A549 (cell line): Measurements from ENCODE around the gene CD84. TPM values are rescaled to one million over a fixed set of nuclear protein-coding genes. Genes with fewer than 3 reads are reported as not detected.

ENCODE experiments used
- ATAC-seq, 2 experiments: fragments of 200-7000 bp in 1 of 2; fragments of >200 bp in 1 of 2; cut with Nextera tagmentation in 1 of 2; cut with Tn5 transposase in 1 of 2; 3 replicates each; pipeline versions ENCODE4 v1.8.0 to v1.9.1; 2018 to 2020; ENCODE audit warnings: mild to moderate bottlenecking in 1 of 2, moderate library complexity in 1 of 2
- CTCF ChIA-PET: fragments of 300-600 bp; sonication (Branson Sonifier 250); formaldehyde crosslinking; extraction: SDS; loops from one replicate; lab custom pipeline; 2021; ENCODE audit warnings: antibody characterized with exemption, inconsistent platforms; lab: Yijun Ruan, JAX
- POLR2A ChIA-PET: fragments of 350-600 bp; formaldehyde crosslinking; extraction: SDS; loops from one replicate; lab custom pipeline; 2021; ENCODE audit warnings: antibody characterized with exemption, inconsistent platforms; lab: Yijun Ruan, JAX
- DNase-seq, 2 experiments: peaks; one replicate each; pipeline versions ENCODE4 v3.0.0 to v3.0.0-alpha.2; 2011 to 2016; ENCODE audit warnings: low read depth in 1 of 2, low spot score in 1 of 2
- FAIRE-seq: peaks from 2 replicates; lab custom pipeline; 2011; peaks lifted over from hg19 to GRCh38; lab: Jason Lieb, UNC
- H3K27ac ChIP-seq, 2 experiments: fragments of >200 bp; sonication (Bioruptor Twin); formaldehyde crosslinking; 3 replicates each; pipeline ENCODE4 v1.5.1; 2016 to 2017
- H3K4me1 ChIP-seq: fragments of >200 bp; sonication (Bioruptor Twin); formaldehyde crosslinking; 3 replicates; pipeline ENCODE4 v1.6.1; 2016
- H3K4me2 ChIP-seq: fragments of >200 bp; sonication (Bioruptor Twin); formaldehyde crosslinking; 3 replicates; pipeline ENCODE4 v1.6.1; 2016
- H3K4me3 ChIP-seq: fragments of >200 bp; sonication (Bioruptor Twin); formaldehyde crosslinking; 3 replicates; pipeline ENCODE4 v1.5.1; 2016
- H3K9me3 ChIP-seq: fragments of >200 bp; sonication (Bioruptor Twin); formaldehyde crosslinking; 3 replicates; pipeline ENCODE4 v1.6.1; 2016
- ATOH8 ChIP-seq: fragments of 250-450 bp; sonication (Bioruptor Pico); IDR thresholded peaks from 2 replicates; pipeline ENCODE4 v1.5.0; 2020; ENCODE audit warnings: low read depth, mild to moderate bottlenecking, moderate library complexity
- BCL3 ChIP-seq: fragments of >200 bp; sonication (Bioruptor Twin); formaldehyde crosslinking; IDR thresholded peaks from 3 replicates; pipeline ENCODE4 v1.6.1; 2016
- CBX2 ChIP-seq: fragments of 200-600 bp; sonication (generic); IDR thresholded peaks from 2 replicates; pipeline ENCODE4 v1.6.1; 2016; ENCODE audit warnings: low read depth, mild to moderate bottlenecking, borderline replicate concordance
- CTCF ChIP-seq: fragments of >200 bp; sonication (Bioruptor Twin); formaldehyde crosslinking; IDR thresholded peaks from 3 replicates; pipeline ENCODE4 v1.5.1; 2016
- E2F6 ChIP-seq: IDR thresholded peaks from 2 replicates; pipeline ENCODE4 v1.6.1; 2012; ENCODE audit warnings: low read depth, borderline replicate concordance
- EHF ChIP-seq: fragments of 250-450 bp; sonication (Bioruptor Pico); IDR thresholded peaks from 2 replicates; pipeline ENCODE4 v1.5.0; 2020; ENCODE audit warnings: mild to moderate bottlenecking
- EHMT2 ChIP-seq: fragments of 200-600 bp; sonication (generic); IDR thresholded peaks from 2 replicates; pipeline ENCODE4 v1.6.1; 2016; ENCODE audit warnings: antibody characterized with exemption, low read depth, mild to moderate bottlenecking, moderate library complexity
- ESRRA ChIP-seq: fragments of 150-350 bp; IDR thresholded peaks from 2 replicates; pipeline ENCODE4 v1.6.1; 2014; ENCODE audit warnings: mild to moderate bottlenecking, low read length, borderline replicate concordance
- FOXS1 ChIP-seq: fragments of 250-450 bp; sonication (Bioruptor Pico); IDR thresholded peaks from 2 replicates; pipeline ENCODE4 v1.5.0; 2020; ENCODE audit warnings: mild to moderate bottlenecking, moderate library complexity
- HDAC2 ChIP-seq: fragments of 200-600 bp; sonication (generic); IDR thresholded peaks from 2 replicates; pipeline ENCODE4 v1.6.1; 2016
- HES2 ChIP-seq: fragments of >200 bp; sonication (Bioruptor Twin); formaldehyde crosslinking; IDR thresholded peaks from 2 replicates; pipeline ENCODE4 v1.6.1; 2016
- HOXA7 ChIP-seq: fragments of 250-450 bp; sonication (Bioruptor Pico); IDR thresholded peaks from 2 replicates; pipeline ENCODE4 v1.5.0; 2020; ENCODE audit warnings: mild to moderate bottlenecking, moderate library complexity
- HOXB13 ChIP-seq: fragments of 250-450 bp; sonication (Bioruptor Pico); IDR thresholded peaks from 2 replicates; pipeline ENCODE4 v1.5.0; 2020; ENCODE audit warnings: low read depth, mild to moderate bottlenecking, moderate library complexity
- HOXB5 ChIP-seq: fragments of 250-450 bp; sonication (Bioruptor Pico); IDR thresholded peaks from 2 replicates; pipeline ENCODE4 v1.5.0; 2020; ENCODE audit warnings: mild to moderate bottlenecking, moderate library complexity
- KDM1A ChIP-seq: fragments of 200-600 bp; sonication (generic); IDR thresholded peaks from 2 replicates; pipeline ENCODE4 v1.6.1; 2016; ENCODE audit warnings: low read depth, mild to moderate bottlenecking
- KDM5A ChIP-seq: fragments of 200-600 bp; sonication (generic); IDR thresholded peaks from 2 replicates; pipeline ENCODE4 v1.6.1; 2016; ENCODE audit warnings: antibody characterized with exemption, mild to moderate bottlenecking
- MAFK ChIP-seq: fragments of 450-650 bp; IDR thresholded peaks from 2 replicates; pipeline ENCODE4 v1.6.1; 2014; ENCODE audit not compliant: partially characterized antibody
- MAX ChIP-seq: IDR thresholded peaks from 2 replicates; pipeline ENCODE4 v1.6.1; 2012
- MAZ ChIP-seq: fragments of 150-350 bp; IDR thresholded peaks from 2 replicates; pipeline ENCODE4 v1.6.1; 2014; ENCODE audit warnings: antibody characterized with exemption, low read depth, low read length, borderline replicate concordance
- NFE2L2 ChIP-seq: fragments of 150-350 bp; conservative IDR thresholded peaks from 2 replicates; pipeline ENCODE4 v1.6.1; 2014; ENCODE audit warnings: low read length
- PBX3 ChIP-seq: IDR thresholded peaks from 2 replicates; pipeline ENCODE4 v1.6.1; 2012
- POLR2AphosphoS2 ChIP-seq: conservative IDR thresholded peaks from 2 replicates; pipeline ENCODE4 v1.6.1; 2012; ENCODE audit warnings: low read length, improper control_type of control experiment, inconsistent platforms
- RAD21 ChIP-seq, 2 experiments: fragments of >200 bp in 1 of 2; sonication (Bioruptor Twin) in 1 of 2; formaldehyde crosslinking in 1 of 2; IDR thresholded peaks in 1 of 2; conservative IDR thresholded peaks in 1 of 2; 2 replicates in 1 of 2; 3 replicates in 1 of 2; pipeline ENCODE4 v1.6.1; 2012 to 2018; ENCODE audit warnings: inconsistent platforms in 1 of 2
- RARB ChIP-seq: fragments of 250-450 bp; sonication (Bioruptor Pico); IDR thresholded peaks from 2 replicates; pipeline ENCODE4 v1.8.0; 2021; ENCODE audit warnings: mild to moderate bottlenecking, moderate library complexity
- RFX5 ChIP-seq: fragments of 450-650 bp; IDR thresholded peaks from 2 replicates; pipeline ENCODE4 v1.7.1; 2014; ENCODE audit warnings: antibody characterized with exemption, mild to moderate bottlenecking, moderate library complexity
- RNF2 ChIP-seq: fragments of 200-600 bp; sonication (generic); IDR thresholded peaks from 2 replicates; pipeline ENCODE4 v1.6.1; 2016; ENCODE audit warnings: low read depth, mild to moderate bottlenecking, antibody characterized with exemption, moderate library complexity, borderline replicate concordance
- SREBF2 ChIP-seq: fragments of 450-650 bp; IDR thresholded peaks from 2 replicates; pipeline ENCODE4 v1.6.1; 2014; ENCODE audit warnings: mild to moderate bottlenecking, moderate library complexity
- ZC3H11A ChIP-seq: fragments of 450-650 bp; IDR thresholded peaks from 2 replicates; pipeline ENCODE4 v1.6.1; 2014; ENCODE audit warnings: antibody characterized with exemption, mild to moderate bottlenecking
- WGBS: methylation state at CpG from one replicate; pipeline ENCODE4 v1.1.6; 2017; ENCODE audit errors: missing lambda C conversion rate; 5-methylcytosine and 5-hydroxymethylcytosine counted together
- polyA plus RNA-seq, 4 experiments: library from polyadenylated mRNA; depleted of rRNA in 3 of 4; stranded (reverse); fragments of >200 nt; fragmentation: RNase III in 1 of 4; extraction: RNeasy Plus Mini Kit Qiagen cat#74134 plus additional on column Dnase treatment in 1 of 4; gene quantifications; 2 replicates in 3 of 4; 3 replicates in 1 of 4; pipeline ENCODE4 v1.2.3, GENCODE V29; 2011 to 2017

CD84 gene
- polyA plus RNA-seq, 2 of the 4 experiments (the other 2 are of a cell fraction), result not detected

GRCh38 chr1:160581961-160582360, 2.7 kb upstream of the CD84 start:
- FAIRE-seq, result no peak
- 16% methylated on average over 2 of the region's 2 CpGs for WGBS

GRCh38 chr1:160580221-160580812, 1.0 kb upstream of the CD84 start:
- CTCF ChIA-PET, result interaction anchor here (1.0 kb wide), 2 partner anchors 93 to 517 kb away, joined by 3 read pairs; no protein-coding TSS in a partner anchor

More at GRCh38 chr1:160581961-160582360, 2.7 kb upstream of the CD84 start:
- ATAC-seq, result no peak
- ChIA-PET POLR2A (no interaction called here), CTCF (no interaction called here)
- TF ChIP-seq CBX2, result no peak
- no peak for TF ChIP-seq CTCF
- no peak for TF ChIP-seq RFX5
- TF ChIP-seq HOXA7 (CRISPR knock-in tag), result no peak
- no peak for TF ChIP-seq MAX
- no peak for TF ChIP-seq HES2
- no peak for TF ChIP-seq NFE2L2
- TF ChIP-seq MAZ, result no peak
- TF ChIP-seq ESRRA, result no peak
- TF ChIP-seq ZC3H11A, result no peak
- TF ChIP-seq SREBF2, result no peak
- TF ChIP-seq PBX3, result no peak
- TF ChIP-seq HOXB5 (CRISPR knock-in tag), result no peak
- no peak for TF ChIP-seq ATOH8 (CRISPR knock-in tag)
- TF ChIP-seq EHMT2, result no peak
- TF ChIP-seq KDM5A, result no peak
- TF ChIP-seq EHF, result no peak
- TF ChIP-seq MAFK, result no peak
- TF ChIP-seq E2F6, result no peak
- no peak for TF ChIP-seq FOXS1
- no peak for DNase-seq
- Histone ChIP-seq H3K9me3 (0 out of 3 replicates have a peak, but pooled peaks cover 2% of the 10 kb centered on the region), H3K4me2 (no peak overlapping the region), H3K4me1 (no peaks in the 10 kb centered on the region), H3K27ac (no peak overlapping the region), H3K4me3 (no peak overlapping the region)

More at GRCh38 chr1:160580221-160580812, 1.0 kb upstream of the CD84 start:
- no peak for TF ChIP-seq RARB (CRISPR knock-in tag)
- no peak for TF ChIP-seq POLR2AphosphoS2
- TF ChIP-seq MAZ, result no peak
- TF ChIP-seq BCL3, result no peak
- no peak for TF ChIP-seq RNF2
- TF ChIP-seq RAD21 (conservative IDR thresholded peaks at IDR 0.05 in 1 of 2, IDR thresholded peaks at IDR 0.05 in 1 of 2), result no peak
- no peak for TF ChIP-seq HOXB13 (CRISPR knock-in tag)
- TF ChIP-seq KDM1A, result no peak
- no peak for TF ChIP-seq HDAC2
- H3K4me1 ChIP-seq, result no peaks in the 10 kb centered on the region
- H3K27ac ChIP-seq, result no peak overlapping the region
- 0% methylated on average over 1 of the region's 1 CpG for WGBS
- 0 out of 3 replicates have a peak, but pooled peaks cover 2% of the 10 kb centered on the region for H3K9me3 ChIP-seq
- no peak for ATAC-seq
- DNase-seq, result no peak
- H3K4me2 ChIP-seq, result no peak overlapping the region
- FAIRE-seq, result no peak
- POLR2A ChIA-PET, result no interaction called here
- no peak overlapping the region for H3K4me3 ChIP-seq
